ENCODE data around the gene HDAC8.

GRCh38 chrX:72604112-72604511 is 31.5 kb upstream of the HDAC8 start:
- TF ChIP-seq POLR2A (IDR thresholded peaks at IDR 0.05; ENCODE audit: low read length) = no peak
- TF ChIP-seq GATA1 (IDR thresholded peaks at IDR 0.05; ENCODE audit: low read depth, low read length) = no peak
